Fibroblast of villous mesenchyme (primary cell): Measurements from ENCODE around the gene PAK5. TPM values are rescaled to one million over a fixed set of nuclear protein-coding genes. Genes with fewer than 3 reads are reported as not detected.
A peak's percentile ranks its signal among the peaks of the same experiment; 100 is the strongest.

Experiments
- DNase-seq: peaks from one replicate; pipeline ENCODE4 v3.0.0-alpha.2; 2010; ENCODE audit warnings: low read depth
- H3K4me3 ChIP-seq: 2 replicates; pipeline ENCODE4 v1.5.1; 2011; ENCODE audit warnings: low read depth, mild to moderate bottlenecking, low read length
- CTCF ChIP-seq: IDR thresholded peaks from 2 replicates; pipeline ENCODE4 v1.5.1; 2012; ENCODE audit warnings: low read depth, mild to moderate bottlenecking, low read length; ENCODE audit not compliant: insufficient read depth
- total RNA-seq: library from RNA; depleted of rRNA; stranded (reverse); fragments of >200 nt; gene quantifications from 2 replicates; pipeline ENCODE4 v1.2.3, GENCODE V29; 2012

PAK5 gene
- total RNA-seq, 1 donor: not detected

DNA sequence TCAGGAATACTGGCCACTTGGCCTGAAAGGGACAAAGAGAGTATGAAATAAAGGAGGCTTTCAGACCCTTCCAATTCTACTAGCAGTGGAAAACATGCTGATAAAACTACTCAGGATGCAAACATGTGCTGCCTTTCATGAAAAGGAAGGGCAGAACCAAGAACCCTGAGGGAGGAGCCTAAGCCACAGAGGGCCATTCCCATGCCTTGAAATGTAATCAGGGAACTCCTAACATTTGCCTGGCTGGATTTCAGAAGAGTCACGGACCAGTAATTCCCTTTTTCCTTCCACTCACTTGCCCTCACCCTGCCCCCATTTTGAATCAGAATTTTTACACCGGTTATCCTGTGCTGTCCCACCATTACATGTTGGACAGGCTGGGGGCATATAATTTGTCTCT, 208.3 kb downstream of the PAK5 start:
- H3K4me3 ChIP-seq: no peak overlapping the region
- DNase-seq: no peak
- no peak for TF ChIP-seq CTCF

DNA sequence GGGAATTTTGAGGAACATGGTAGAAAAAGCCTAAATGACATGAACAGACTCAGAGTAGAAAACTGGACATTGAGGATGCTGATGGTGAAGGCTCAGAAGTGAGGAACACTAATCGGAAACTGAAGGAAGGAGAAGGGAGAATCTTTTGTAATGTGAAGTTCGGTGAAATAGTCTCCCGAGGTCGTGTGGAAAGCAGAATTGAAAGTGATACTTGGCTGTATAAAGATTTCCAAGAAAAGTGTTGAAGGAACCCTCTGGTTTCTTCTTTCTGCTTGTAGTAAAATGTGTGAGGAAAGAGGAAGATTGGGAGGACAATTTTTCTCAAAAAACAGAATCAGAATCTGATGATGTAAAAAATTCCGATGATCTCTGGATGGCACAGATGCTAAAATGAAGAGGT, 209.0 kb downstream of the PAK5 start:
- H3K4me3 ChIP-seq: no peak overlapping the region
- TF ChIP-seq CTCF: no peak
- no peak for DNase-seq

- TF ChIP-seq CTCF: no peak
- DNase-seq: no peak
- H3K4me3 ChIP-seq: no peak overlapping the region
Observed at GRCh38 chr20:9628589-9628988, 210.3 kb downstream of the PAK5 start.

- no peak overlapping the region for H3K4me3 ChIP-seq
- TF ChIP-seq CTCF: no peak
- no peak for DNase-seq
Observed at GRCh38 chr20:9628141-9628540, 210.7 kb downstream of the PAK5 start.

DNA sequence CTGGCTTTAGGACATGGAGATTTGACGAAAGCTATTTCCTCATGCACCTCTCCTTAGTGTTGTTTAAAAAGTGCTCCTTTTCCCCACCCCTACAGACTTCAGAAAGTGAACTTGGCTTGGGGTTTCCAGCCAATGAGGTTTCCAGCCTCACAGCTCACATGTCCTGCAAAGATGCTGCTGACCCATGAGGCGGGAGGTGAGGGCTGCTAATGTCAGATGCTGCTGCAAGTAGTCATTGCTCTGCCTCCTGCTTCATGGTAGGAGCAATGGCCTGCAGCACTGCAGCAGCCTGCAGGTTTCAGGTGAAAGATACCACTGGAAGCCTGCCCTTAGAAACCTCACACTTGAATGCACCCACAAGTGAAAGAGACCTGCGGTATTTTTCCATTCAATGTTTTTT, 211.7 kb downstream of the PAK5 start:
- no peak for DNase-seq
- TF ChIP-seq CTCF: no peak
- no peak overlapping the region for H3K4me3 ChIP-seq

- no peak for DNase-seq
- TF ChIP-seq CTCF: no peak
- H3K4me3 ChIP-seq: no peak overlapping the region
Observed at GRCh38 chr20:9626357-9626756, 212.5 kb downstream of the PAK5 start.

DNA sequence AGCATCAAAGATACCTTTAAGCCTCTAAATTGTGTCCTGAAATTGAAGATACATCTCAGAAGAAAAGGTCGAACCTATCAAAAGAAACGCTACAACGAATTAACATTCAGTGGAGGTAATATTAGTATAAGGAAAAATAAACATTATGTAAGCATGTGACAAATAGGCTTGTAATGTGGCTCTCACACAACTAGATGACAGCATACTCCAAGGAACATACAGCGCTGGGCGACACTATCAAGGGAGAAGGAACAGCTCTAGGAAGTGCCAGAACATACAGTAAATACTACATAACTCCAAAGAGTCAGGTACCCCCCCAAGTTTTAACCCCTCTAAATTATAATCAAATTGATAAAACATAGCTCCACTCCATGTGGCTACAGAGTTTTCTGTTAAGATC, 220.9 kb downstream of the PAK5 start:
- H3K4me3 ChIP-seq: no peak overlapping the region
- peak; percentile 28 for DNase-seq
- peak; percentile 37 for TF ChIP-seq CTCF
